SH-SY5Y (cell line): ENCODE data around the gene TMEM178B.

Experiments
- GATA2 ChIP-seq: IDR thresholded peaks from 2 replicates; pipeline ENCODE4 v1.6.1; 2011; ENCODE audit warnings: mild to moderate bottlenecking, low read depth, low read length
- GATA3 ChIP-seq: IDR thresholded peaks from 2 replicates; pipeline ENCODE4 v1.6.1; 2011; ENCODE audit warnings: low read depth, mild to moderate bottlenecking, low read length, moderate library complexity

DNA sequence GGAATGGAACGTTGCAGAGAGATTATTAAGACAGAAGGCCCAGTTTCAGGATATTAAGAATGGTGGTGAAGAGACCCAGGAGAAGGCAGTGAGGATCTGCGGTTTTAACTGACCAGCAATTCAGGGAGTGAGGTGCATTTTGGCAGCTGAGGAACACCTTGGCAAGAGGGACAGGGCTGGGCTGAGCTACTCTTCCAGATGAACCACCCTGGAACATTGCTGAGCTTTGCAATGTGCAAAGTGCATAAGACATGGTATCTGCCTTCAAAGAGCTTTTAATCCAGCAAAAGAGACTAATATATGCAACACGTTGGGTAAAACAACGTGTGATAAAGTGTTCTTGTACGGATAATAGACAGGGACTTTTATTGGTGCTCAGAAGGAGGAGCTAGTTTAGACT is 296.3 kb downstream of the TMEM178B start:
- TF ChIP-seq GATA3 (no peak), GATA2 (no peak)
